Thyroid gland (tissue), 4 donors: ENCODE results near the gene C11orf65. TPM values are rescaled to one million over a fixed set of nuclear protein-coding genes. Genes with fewer than 3 reads are reported as not detected.
"Not testable (repeated sequence)": the region's sequence is repeated elsewhere in the genome, so short reads cannot be mapped to it uniquely, and the experiment has no call there.

Source experiments
- DNase-seq, 2 donors: peaks; one replicate each; pipeline ENCODE4 v3.0.0-alpha.2; 2019
- H3K27ac ChIP-seq, 3 donors: fragments of 200-600 bp; sonication (generic); 1 replicate in 2 of 3; 2 replicates in 1 of 3; pipeline ENCODE4 v1.5.1; 2016 to 2019; ENCODE audit warnings: mild to moderate bottlenecking in 1 of 3, moderate library complexity in 1 of 3
- H3K27me3 ChIP-seq: fragments of 200-600 bp; sonication (generic); one replicate; pipeline ENCODE4 v1.5.1; 2019
- H3K36me3 ChIP-seq, 2 donors: fragments of 200-600 bp; sonication (generic); one replicate each; pipeline ENCODE4 v1.5.1; 2016 to 2019
- H3K4me1 ChIP-seq, 2 donors: fragments of 200-600 bp; sonication (generic); one replicate each; pipeline ENCODE4 v1.5.1; 2017 to 2019
- H3K4me3 ChIP-seq, 3 donors: fragments of 200-600 bp; sonication (generic); replicated peaks in 1 of 3; 1 replicate in 2 of 3; 2 replicates in 1 of 3; pipeline ENCODE4 v1.5.1; 2016; ENCODE audit warnings: mild to moderate bottlenecking in 1 of 3
- H3K9me3 ChIP-seq: fragments of 200-600 bp; sonication (generic); one replicate; pipeline ENCODE4 v1.5.1; 2017
- POLR2A ChIP-seq, 2 donors: fragments of 450-650 bp; IDR thresholded peaks; one replicate each; pipeline ENCODE4 v1.6.1; 2017; ENCODE audit warnings: antibody characterized with exemption in 2 of 2, mild to moderate bottlenecking in 2 of 2, moderate library complexity in 1 of 2
- WGBS, 2 donors: methylation state at CpG; one replicate each; pipeline ENCODE4 v1.1.5; 2017; 5-methylcytosine and 5-hydroxymethylcytosine counted together
- intact Hi-C: fragments of 100-400 bp; cut with DNase I; formaldehyde crosslinking; loops from one replicate; pipeline ENCODE4 v1.15.1; 2023
- total RNA-seq, 4 donors: library from RNA; depleted of rRNA; stranded (reverse); fragments of >200 nt; gene quantifications; one replicate each; pipeline ENCODE4 v1.2.3, GENCODE V29; 2016
- TF ChIP-seq, protein P1 (sequence below), 6 experiments: fragments of 200-600 bp in 3 of 6; fragments of 450-650 bp in 3 of 6; sonication (generic) in 3 of 6; IDR thresholded peaks; one replicate each; pipeline ENCODE4 v1.5.1; 2016 to 2019; ENCODE audit warnings: antibody characterized with exemption in 6 of 6, mild to moderate bottlenecking in 2 of 6, inconsistent platforms in 1 of 6, moderate library complexity in 1 of 6

C11orf65 gene
- total RNA-seq, 4 donors from 2014 or later = 1.3 to 3.8 (median 1.7) TPM

DNA sequence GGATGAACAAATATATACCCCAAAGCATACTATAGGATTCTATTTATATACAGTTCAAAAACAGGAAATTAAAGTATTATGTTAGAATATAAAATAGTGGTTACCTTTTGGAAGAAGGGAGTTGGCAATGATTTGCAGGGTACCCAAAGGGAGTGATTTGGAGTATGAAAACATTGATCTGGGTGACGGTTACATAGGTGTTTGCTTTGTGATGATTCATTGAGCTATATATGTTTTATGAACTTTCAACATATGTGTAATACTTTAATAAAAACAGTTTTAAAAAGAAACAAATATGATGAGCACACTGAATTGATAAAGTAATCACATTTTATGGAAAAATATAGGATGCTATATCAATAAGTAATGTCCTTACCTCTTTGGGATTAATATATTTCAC, 36.0 kb downstream of the C11orf65 start:
- no peaks in the 10 kb centered on the region for H3K4me1 ChIP-seq
- 93 to 98% methylated on average over 1 of the region's 1 CpG for WGBS, 2 donors
- no peak for DNase-seq
- H3K9me3 ChIP-seq = no peaks in the 10 kb centered on the region
- no peak for TF ChIP-seq POLR2A (IDR thresholded peaks at IDR 0.05)
- TF ChIP-seq, protein P1, sequence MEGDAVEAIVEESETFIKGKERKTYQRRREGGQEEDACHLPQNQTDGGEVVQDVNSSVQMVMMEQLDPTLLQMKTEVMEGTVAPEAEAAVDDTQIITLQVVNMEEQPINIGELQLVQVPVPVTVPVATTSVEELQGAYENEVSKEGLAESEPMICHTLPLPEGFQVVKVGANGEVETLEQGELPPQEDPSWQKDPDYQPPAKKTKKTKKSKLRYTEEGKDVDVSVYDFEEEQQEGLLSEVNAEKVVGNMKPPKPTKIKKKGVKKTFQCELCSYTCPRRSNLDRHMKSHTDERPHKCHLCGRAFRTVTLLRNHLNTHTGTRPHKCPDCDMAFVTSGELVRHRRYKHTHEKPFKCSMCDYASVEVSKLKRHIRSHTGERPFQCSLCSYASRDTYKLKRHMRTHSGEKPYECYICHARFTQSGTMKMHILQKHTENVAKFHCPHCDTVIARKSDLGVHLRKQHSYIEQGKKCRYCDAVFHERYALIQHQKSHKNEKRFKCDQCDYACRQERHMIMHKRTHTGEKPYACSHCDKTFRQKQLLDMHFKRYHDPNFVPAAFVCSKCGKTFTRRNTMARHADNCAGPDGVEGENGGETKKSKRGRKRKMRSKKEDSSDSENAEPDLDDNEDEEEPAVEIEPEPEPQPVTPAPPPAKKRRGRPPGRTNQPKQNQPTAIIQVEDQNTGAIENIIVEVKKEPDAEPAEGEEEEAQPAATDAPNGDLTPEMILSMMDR (IDR thresholded peaks at IDR 0.05) = no peak
- intact Hi-C loops = no loop called here
- H3K36me3 ChIP-seq = no peaks in the 10 kb centered on the region
- H3K4me3 ChIP-seq = no peak overlapping the region
- no peaks in the 10 kb centered on the region for H3K27me3 ChIP-seq
- no peak overlapping the region for H3K27ac ChIP-seq

DNA sequence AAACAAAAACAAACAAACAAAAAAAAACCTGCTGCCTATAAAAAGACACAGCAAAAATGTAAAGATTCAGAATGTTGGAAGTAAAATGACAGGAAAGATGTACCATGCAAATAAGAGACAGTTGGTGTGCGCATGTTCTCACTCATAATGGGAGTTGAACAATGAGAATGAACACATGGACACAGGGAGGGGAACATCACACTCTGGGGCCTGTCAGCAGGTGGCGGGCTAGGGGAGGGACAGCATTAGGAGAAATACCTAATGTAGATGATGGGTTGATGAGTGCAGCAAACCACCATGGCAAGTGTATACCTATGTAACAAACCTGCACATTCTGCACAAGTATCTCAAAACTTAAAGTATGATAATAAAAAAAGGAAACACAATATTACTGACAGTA, 49.8 kb downstream of the C11orf65 start:
- H3K9me3 ChIP-seq, H3K36me3 ChIP-seq, H3K27ac ChIP-seq, H3K27me3 ChIP-seq, intact Hi-C loops, H3K4me3 ChIP-seq, H3K4me1 ChIP-seq: not testable (repeated sequence)
- TF ChIP-seq, protein P1 (IDR thresholded peaks at IDR 0.05) = peak in 1 of 6 experiments; percentile 21
- peak; percentile 7 to 14 for DNase-seq
- WGBS, 2 donors = 76 to 86% methylated on average over 2 of the region's 2 CpGs

DNA sequence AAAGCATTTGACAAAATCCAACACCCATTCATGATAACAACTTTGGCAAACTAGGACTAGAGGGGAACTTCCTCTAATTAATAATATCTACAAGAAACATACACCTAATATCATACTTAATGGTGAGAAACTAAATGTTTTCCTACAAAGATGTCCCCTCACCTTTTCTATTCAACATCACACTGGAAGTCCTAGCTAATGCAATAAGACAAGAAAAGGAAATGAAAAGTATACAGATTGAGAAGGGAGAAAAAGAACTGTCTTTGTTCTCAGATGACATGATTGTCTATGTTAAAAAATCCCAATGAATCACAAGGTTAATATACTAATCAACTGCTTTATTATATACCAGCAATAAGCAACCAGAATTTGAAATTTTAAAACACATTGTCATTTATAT, 52.4 kb downstream of the C11orf65 start:
- Histone ChIP-seq H3K4me1 (no peaks in the 10 kb centered on the region), H3K4me3 (no peak overlapping the region), H3K27me3 (no peaks in the 10 kb centered on the region), H3K9me3 (no peaks in the 10 kb centered on the region), H3K27ac (no peak overlapping the region), H3K36me3 (no peaks in the 10 kb centered on the region)
- TF ChIP-seq POLR2A (IDR thresholded peaks at IDR 0.05) = no peak
- TF ChIP-seq, protein P1 (IDR thresholded peaks at IDR 0.05) = no peak
- no peak for DNase-seq
- intact Hi-C loops = no loop called here

DNA sequence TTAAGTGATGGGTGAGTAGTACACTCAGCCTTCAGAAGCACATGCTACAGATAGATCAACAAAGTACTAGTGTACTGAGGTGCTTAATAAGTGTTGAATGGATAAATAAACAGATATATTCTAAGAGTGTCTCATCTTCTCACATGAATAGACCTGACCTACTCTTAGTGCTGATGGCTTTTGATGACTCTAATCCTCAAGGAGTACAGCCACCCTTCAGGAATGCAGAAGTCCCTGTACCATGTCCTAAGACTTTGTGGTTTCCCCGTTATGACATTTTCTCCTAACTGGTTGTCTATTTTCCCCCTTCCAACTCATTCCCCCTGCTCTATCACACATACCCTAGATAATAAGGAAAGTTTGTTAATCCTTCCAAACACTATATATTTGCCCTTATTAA, 61.6 kb downstream of the C11orf65 start:
- 63 to 81% methylated on average over 1 of the region's 1 CpG for WGBS, 2 donors
- Histone ChIP-seq H3K4me1 (no peaks in the 10 kb centered on the region), H3K27ac (no peak overlapping the region), H3K4me3 (no peak overlapping the region), H3K27me3 (no peaks in the 10 kb centered on the region), H3K9me3 (no peaks in the 10 kb centered on the region), H3K36me3 (no peaks in the 10 kb centered on the region)
- intact Hi-C loops = no loop called here
- DNase-seq = no peak
- TF ChIP-seq, protein P1 (IDR thresholded peaks at IDR 0.05) = no peak
- TF ChIP-seq POLR2A (IDR thresholded peaks at IDR 0.05) = no peak

DNA sequence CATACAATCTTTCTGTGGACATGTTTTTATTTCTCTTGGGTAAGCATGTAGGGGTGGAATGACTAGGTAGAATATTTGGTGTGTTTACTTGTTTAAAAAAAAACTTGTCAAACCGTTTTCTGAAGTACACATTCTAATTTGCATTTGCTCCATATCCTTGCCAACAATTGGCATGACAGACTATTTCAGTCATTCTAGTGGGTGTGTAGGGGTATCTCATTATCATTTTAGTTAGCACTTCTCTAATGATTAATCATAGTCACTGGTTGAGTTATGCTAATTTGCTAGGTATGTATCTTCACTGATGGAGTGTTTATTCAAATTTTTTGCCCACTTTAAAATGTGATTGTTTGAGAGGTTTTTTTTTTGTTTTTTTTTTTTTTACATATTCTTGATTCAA, 64.3 kb downstream of the C11orf65 start:
- Histone ChIP-seq H3K27ac (no peak overlapping the region), H3K4me3 (no peak overlapping the region), H3K4me1 (no peaks in the 10 kb centered on the region), H3K9me3 (no peaks in the 10 kb centered on the region), H3K36me3 (no peaks in the 10 kb centered on the region), H3K27me3 (no peaks in the 10 kb centered on the region)
- TF ChIP-seq, protein P1 (IDR thresholded peaks at IDR 0.05) = no peak
- TF ChIP-seq POLR2A (IDR thresholded peaks at IDR 0.05) = no peak
- DNase-seq = no peak
- intact Hi-C loops = no loop called here
- WGBS, 2 donors = 67 to 78% methylated on average over 1 of the region's 1 CpG
